Measurements from ENCODE around the gene DDX1. TPM values are rescaled to one million over a fixed set of nuclear protein-coding genes. Genes with fewer than 3 reads are reported as not detected.
"Not testable (repeated sequence)": the region's sequence is repeated elsewhere in the genome, so short reads cannot be mapped to it uniquely, and the experiment has no call there.

DDX1 gene
- 10 to 100 TPM; 27.6 to 35.0 TPM for total RNA-seq
- 44.0 to 105 reads per million in 2 donors for total RNA-seq

- no peaks in the 10 kb centered on the region for H3K9me3 ChIP-seq (ENCODE audit: control insufficient read depth, low read length, poor library complexity, severe bottlenecking)
- peak within 1 kb of the TSS; percentile 91 for H3K4me3 Mint-ChIP-seq
- peaks cover 6% of the 10 kb centered on the region for H3K36me3 Mint-ChIP-seq (ENCODE audit: low read depth)
- no peaks in the 10 kb centered on the region for H3K27me3 Mint-ChIP-seq
- H3K27ac Mint-ChIP-seq, result peak within 1 kb of the TSS; percentile 93
- peaks cover 22% of the 10 kb centered on the region for H3K4me1 Mint-ChIP-seq
- DNase-seq, result peak; percentile 77 to 83 (median 77)
- peak; percentile 97 for ATAC-seq
Observed at GRCh38 chr2:15591692-15592463, at the start of gene DDX1. Gene DDX1 (plus strand): TSS chr2:15591868. CDS start chr2:15591934, 66 bp downstream.

- H3K4me1 Mint-ChIP-seq, result peaks cover 17% of the 10 kb centered on the region
- not testable (repeated sequence) for DNase-seq; H3K4me3 Mint-ChIP-seq; H3K36me3 Mint-ChIP-seq (ENCODE audit: low read depth); ATAC-seq; H3K27me3 Mint-ChIP-seq; H3K27ac Mint-ChIP-seq; H3K9me3 ChIP-seq (ENCODE audit: control insufficient read depth, low read length, poor library complexity, severe bottlenecking)
Observed at GRCh38 chr2:15542269-15542668, 49.4 kb upstream of the DDX1 start.

- DNase-seq, result no peak
- Mint-ChIP-seq H3K4me1 (peaks cover 16% of the 10 kb centered on the region), H3K36me3 (ENCODE audit: low read depth) (peaks cover 6% of the 10 kb centered on the region), H3K27me3 (no peaks in the 10 kb centered on the region), H3K27ac (no peak overlapping the region), H3K4me3 (no peak overlapping the region)
- no peaks in the 10 kb centered on the region for H3K9me3 ChIP-seq (ENCODE audit: control insufficient read depth, low read length, poor library complexity, severe bottlenecking)
- ATAC-seq, result no peak
Observed at GRCh38 chr2:15543053-15543452, 48.6 kb upstream of the DDX1 start.

- H3K9me3 ChIP-seq (ENCODE audit: control insufficient read depth, low read length, poor library complexity, severe bottlenecking), result no peaks in the 10 kb centered on the region
- no peak overlapping the region for H3K4me3 Mint-ChIP-seq
- no peak overlapping the region for H3K27ac Mint-ChIP-seq
- H3K36me3 Mint-ChIP-seq (ENCODE audit: low read depth), result peaks cover 6% of the 10 kb centered on the region
- DNase-seq (no peak), ATAC-seq (no peak)
- H3K4me1 Mint-ChIP-seq, result peaks cover 17% of the 10 kb centered on the region
- no peaks in the 10 kb centered on the region for H3K27me3 Mint-ChIP-seq
Observed at GRCh38 chr2:15543541-15543940, 48.1 kb upstream of the DDX1 start.

GRCh38 chr2:15544227-15544626 lies 47.4 kb upstream of the DDX1 start:
- DNase-seq (no peak), ATAC-seq (no peak)
- peaks cover 22% of the 10 kb centered on the region for H3K4me1 Mint-ChIP-seq
- no peak overlapping the region for H3K27ac Mint-ChIP-seq
- no peaks in the 10 kb centered on the region for H3K9me3 ChIP-seq (ENCODE audit: control insufficient read depth, low read length, poor library complexity, severe bottlenecking)
- H3K36me3 Mint-ChIP-seq (ENCODE audit: low read depth), result peaks cover 8% of the 10 kb centered on the region
- H3K4me3 Mint-ChIP-seq, result no peak overlapping the region
- H3K27me3 Mint-ChIP-seq, result no peaks in the 10 kb centered on the region

- H3K27me3 Mint-ChIP-seq, result no peaks in the 10 kb centered on the region
- no peak for DNase-seq
- no peak overlapping the region for H3K27ac Mint-ChIP-seq
- no peaks in the 10 kb centered on the region for H3K9me3 ChIP-seq (ENCODE audit: control insufficient read depth, low read length, poor library complexity, severe bottlenecking)
- peaks cover 11% of the 10 kb centered on the region for H3K4me1 Mint-ChIP-seq
- H3K4me3 Mint-ChIP-seq, result no peak overlapping the region
- peaks cover 3% of the 10 kb centered on the region for H3K36me3 Mint-ChIP-seq (ENCODE audit: low read depth)
- ATAC-seq, result no peak
Observed at GRCh38 chr2:15546297-15547098, 45.2 kb upstream of the DDX1 start.

GRCh38 chr2:15547115-15547876 lies 44.4 kb upstream of the DDX1 start:
- H3K4me1 Mint-ChIP-seq, result peaks cover 12% of the 10 kb centered on the region
- no peaks in the 10 kb centered on the region for H3K27me3 Mint-ChIP-seq
- no peak overlapping the region for H3K4me3 Mint-ChIP-seq
- DNase-seq (no peak), ATAC-seq (no peak)
- H3K36me3 Mint-ChIP-seq (ENCODE audit: low read depth), result peaks cover 4% of the 10 kb centered on the region
- H3K9me3 ChIP-seq (ENCODE audit: control insufficient read depth, low read length, poor library complexity, severe bottlenecking), result no peaks in the 10 kb centered on the region
- H3K27ac Mint-ChIP-seq, result no peak overlapping the region

- Mint-ChIP-seq H3K27ac (no peak overlapping the region), H3K36me3 (ENCODE audit: low read depth) (peaks cover 8% of the 10 kb centered on the region), H3K4me1 (peaks cover 9% of the 10 kb centered on the region), H3K4me3 (no peak overlapping the region), H3K27me3 (no peaks in the 10 kb centered on the region)
- no peaks in the 10 kb centered on the region for H3K9me3 ChIP-seq (ENCODE audit: control insufficient read depth, low read length, poor library complexity, severe bottlenecking)
- ATAC-seq (no peak), DNase-seq (no peak)
Observed at GRCh38 chr2:15548974-15549373, 42.7 kb upstream of the DDX1 start.

GRCh38 chr2:15553519-15553918 lies 38.1 kb upstream of the DDX1 start:
- Mint-ChIP-seq H3K4me1 (peaks cover 18% of the 10 kb centered on the region), H3K27me3 (no peaks in the 10 kb centered on the region), H3K27ac (no peak overlapping the region), H3K36me3 (ENCODE audit: low read depth) (peaks cover 8% of the 10 kb centered on the region), H3K4me3 (no peak overlapping the region)
- ATAC-seq (no peak), DNase-seq (no peak)
- no peaks in the 10 kb centered on the region for H3K9me3 ChIP-seq (ENCODE audit: control insufficient read depth, low read length, poor library complexity, severe bottlenecking)

- peaks cover 8% of the 10 kb centered on the region for H3K36me3 Mint-ChIP-seq (ENCODE audit: low read depth)
- no peaks in the 10 kb centered on the region for H3K27me3 Mint-ChIP-seq
- ATAC-seq (no peak), DNase-seq (no peak)
- no peak overlapping the region for H3K4me3 Mint-ChIP-seq
- peaks cover 17% of the 10 kb centered on the region for H3K4me1 Mint-ChIP-seq
- H3K9me3 ChIP-seq (ENCODE audit: control insufficient read depth, low read length, poor library complexity, severe bottlenecking), result no peaks in the 10 kb centered on the region
- H3K27ac Mint-ChIP-seq, result no peak overlapping the region
Observed at GRCh38 chr2:15553951-15554350, 37.7 kb upstream of the DDX1 start.

GRCh38 chr2:15554525-15555218 lies 37.0 kb upstream of the DDX1 start:
- H3K9me3 ChIP-seq (ENCODE audit: control insufficient read depth, low read length, poor library complexity, severe bottlenecking), result no peaks in the 10 kb centered on the region
- Mint-ChIP-seq H3K27ac (no peak overlapping the region), H3K36me3 (ENCODE audit: low read depth) (peaks cover 6% of the 10 kb centered on the region), H3K4me3 (no peak overlapping the region), H3K4me1 (peaks cover 20% of the 10 kb centered on the region), H3K27me3 (no peaks in the 10 kb centered on the region)
- ATAC-seq (no peak), DNase-seq (no peak)

GRCh38 chr2:15555760-15556193 lies 35.9 kb upstream of the DDX1 start:
- Mint-ChIP-seq H3K27ac (peak overlapping the region; percentile 34), H3K27me3 (no peaks in the 10 kb centered on the region), H3K4me3 (no peak overlapping the region), H3K36me3 (ENCODE audit: low read depth) (peaks cover 6% of the 10 kb centered on the region), H3K4me1 (peaks cover 30% of the 10 kb centered on the region)
- no peak for ATAC-seq
- no peaks in the 10 kb centered on the region for H3K9me3 ChIP-seq (ENCODE audit: control insufficient read depth, low read length, poor library complexity, severe bottlenecking)
- DNase-seq, result no peak

All from T-helper 17 cell (primary cell).